ENCODE measurements around the gene EPB41L5.

DNA sequence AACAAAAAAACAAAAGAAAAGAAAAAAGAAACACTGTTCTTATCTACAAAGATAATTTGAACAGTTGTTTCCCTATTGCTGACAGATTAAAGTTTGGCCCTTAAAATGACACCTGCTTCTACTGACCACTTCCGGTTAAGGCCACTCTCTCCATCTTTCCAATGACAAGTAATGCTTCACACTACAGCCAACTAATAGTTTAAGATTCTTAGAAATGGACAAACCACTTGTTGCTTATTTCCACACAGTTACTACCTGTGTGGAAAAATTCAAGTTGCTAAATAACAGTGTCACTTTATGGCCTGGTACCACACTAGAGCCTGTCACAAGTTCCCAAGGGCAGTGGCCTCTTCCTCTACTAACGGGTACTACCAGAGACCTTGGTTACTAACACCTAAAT lies 207.9 kb downstream of the EPB41L5 start:
- TF ChIP-seq, protein P1, sequence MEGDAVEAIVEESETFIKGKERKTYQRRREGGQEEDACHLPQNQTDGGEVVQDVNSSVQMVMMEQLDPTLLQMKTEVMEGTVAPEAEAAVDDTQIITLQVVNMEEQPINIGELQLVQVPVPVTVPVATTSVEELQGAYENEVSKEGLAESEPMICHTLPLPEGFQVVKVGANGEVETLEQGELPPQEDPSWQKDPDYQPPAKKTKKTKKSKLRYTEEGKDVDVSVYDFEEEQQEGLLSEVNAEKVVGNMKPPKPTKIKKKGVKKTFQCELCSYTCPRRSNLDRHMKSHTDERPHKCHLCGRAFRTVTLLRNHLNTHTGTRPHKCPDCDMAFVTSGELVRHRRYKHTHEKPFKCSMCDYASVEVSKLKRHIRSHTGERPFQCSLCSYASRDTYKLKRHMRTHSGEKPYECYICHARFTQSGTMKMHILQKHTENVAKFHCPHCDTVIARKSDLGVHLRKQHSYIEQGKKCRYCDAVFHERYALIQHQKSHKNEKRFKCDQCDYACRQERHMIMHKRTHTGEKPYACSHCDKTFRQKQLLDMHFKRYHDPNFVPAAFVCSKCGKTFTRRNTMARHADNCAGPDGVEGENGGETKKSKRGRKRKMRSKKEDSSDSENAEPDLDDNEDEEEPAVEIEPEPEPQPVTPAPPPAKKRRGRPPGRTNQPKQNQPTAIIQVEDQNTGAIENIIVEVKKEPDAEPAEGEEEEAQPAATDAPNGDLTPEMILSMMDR (IDR thresholded peaks at IDR 0.05; ENCODE audit: insufficient read depth, low read length) = no peak
- TF ChIP-seq POLR2AphosphoS5 (IDR thresholded peaks at IDR 0.05; ENCODE audit: low read depth) (no peak), GABPA (IDR thresholded peaks at IDR 0.05; ENCODE audit: low read depth) (no peak)
- TF ChIP-seq, protein P2, sequence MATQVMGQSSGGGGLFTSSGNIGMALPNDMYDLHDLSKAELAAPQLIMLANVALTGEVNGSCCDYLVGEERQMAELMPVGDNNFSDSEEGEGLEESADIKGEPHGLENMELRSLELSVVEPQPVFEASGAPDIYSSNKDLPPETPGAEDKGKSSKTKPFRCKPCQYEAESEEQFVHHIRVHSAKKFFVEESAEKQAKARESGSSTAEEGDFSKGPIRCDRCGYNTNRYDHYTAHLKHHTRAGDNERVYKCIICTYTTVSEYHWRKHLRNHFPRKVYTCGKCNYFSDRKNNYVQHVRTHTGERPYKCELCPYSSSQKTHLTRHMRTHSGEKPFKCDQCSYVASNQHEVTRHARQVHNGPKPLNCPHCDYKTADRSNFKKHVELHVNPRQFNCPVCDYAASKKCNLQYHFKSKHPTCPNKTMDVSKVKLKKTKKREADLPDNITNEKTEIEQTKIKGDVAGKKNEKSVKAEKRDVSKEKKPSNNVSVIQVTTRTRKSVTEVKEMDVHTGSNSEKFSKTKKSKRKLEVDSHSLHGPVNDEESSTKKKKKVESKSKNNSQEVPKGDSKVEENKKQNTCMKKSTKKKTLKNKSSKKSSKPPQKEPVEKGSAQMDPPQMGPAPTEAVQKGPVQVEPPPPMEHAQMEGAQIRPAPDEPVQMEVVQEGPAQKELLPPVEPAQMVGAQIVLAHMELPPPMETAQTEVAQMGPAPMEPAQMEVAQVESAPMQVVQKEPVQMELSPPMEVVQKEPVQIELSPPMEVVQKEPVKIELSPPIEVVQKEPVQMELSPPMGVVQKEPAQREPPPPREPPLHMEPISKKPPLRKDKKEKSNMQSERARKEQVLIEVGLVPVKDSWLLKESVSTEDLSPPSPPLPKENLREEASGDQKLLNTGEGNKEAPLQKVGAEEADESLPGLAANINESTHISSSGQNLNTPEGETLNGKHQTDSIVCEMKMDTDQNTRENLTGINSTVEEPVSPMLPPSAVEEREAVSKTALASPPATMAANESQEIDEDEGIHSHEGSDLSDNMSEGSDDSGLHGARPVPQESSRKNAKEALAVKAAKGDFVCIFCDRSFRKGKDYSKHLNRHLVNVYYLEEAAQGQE (IDR thresholded peaks at IDR 0.05; ENCODE audit: insufficient replicate concordance, low read depth) = no peak
